ENCODE measurements around the gene COL21A1.

DNA sequence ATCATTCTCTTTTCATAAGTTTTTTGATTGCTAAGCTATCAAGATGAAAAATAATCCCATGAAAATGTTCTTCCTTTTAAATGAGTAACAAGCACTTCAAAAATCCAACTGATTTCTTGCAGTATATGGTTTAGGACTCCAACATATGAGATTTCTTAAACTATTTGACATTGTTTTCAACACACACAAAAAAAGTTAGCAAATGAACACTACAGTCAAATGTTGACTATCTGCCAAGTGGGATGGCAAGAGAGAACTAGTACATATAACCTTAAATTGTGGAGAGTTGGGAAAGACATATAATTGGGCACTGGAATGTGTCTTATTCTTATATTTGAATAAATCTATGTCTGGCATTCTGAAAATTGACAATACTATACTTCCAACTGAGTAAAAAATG lies 15.6 kb downstream of the COL21A1 start:
- TF ChIP-seq MYC (CRISPR knock-in tag; IDR thresholded peaks at IDR 0.05; ENCODE audit: borderline replicate concordance), result no peak
- TF ChIP-seq, protein P1, sequence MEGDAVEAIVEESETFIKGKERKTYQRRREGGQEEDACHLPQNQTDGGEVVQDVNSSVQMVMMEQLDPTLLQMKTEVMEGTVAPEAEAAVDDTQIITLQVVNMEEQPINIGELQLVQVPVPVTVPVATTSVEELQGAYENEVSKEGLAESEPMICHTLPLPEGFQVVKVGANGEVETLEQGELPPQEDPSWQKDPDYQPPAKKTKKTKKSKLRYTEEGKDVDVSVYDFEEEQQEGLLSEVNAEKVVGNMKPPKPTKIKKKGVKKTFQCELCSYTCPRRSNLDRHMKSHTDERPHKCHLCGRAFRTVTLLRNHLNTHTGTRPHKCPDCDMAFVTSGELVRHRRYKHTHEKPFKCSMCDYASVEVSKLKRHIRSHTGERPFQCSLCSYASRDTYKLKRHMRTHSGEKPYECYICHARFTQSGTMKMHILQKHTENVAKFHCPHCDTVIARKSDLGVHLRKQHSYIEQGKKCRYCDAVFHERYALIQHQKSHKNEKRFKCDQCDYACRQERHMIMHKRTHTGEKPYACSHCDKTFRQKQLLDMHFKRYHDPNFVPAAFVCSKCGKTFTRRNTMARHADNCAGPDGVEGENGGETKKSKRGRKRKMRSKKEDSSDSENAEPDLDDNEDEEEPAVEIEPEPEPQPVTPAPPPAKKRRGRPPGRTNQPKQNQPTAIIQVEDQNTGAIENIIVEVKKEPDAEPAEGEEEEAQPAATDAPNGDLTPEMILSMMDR (CRISPR knock-in tag; IDR thresholded peaks at IDR 0.05), result no peak
- no peak for TF ChIP-seq KMT2A (CRISPR knock-in tag; IDR thresholded peaks at IDR 0.05)
- no peak for TF ChIP-seq ZKSCAN5 (CRISPR knock-in tag; IDR thresholded peaks at IDR 0.05)
- TF ChIP-seq ZC3H13 (CRISPR knock-in tag; IDR thresholded peaks at IDR 0.05), result no peak
- no peak for TF ChIP-seq PHF8 (CRISPR knock-in tag; IDR thresholded peaks at IDR 0.05)
- no peak for TF ChIP-seq ETV6 (CRISPR knock-in tag; conservative IDR thresholded peaks at IDR 0.05)
- no peak for TF ChIP-seq POLR2A (IDR thresholded peaks at IDR 0.05; ENCODE audit: insufficient read depth in 1 of 2, low read depth in 2 of 2, low read length in 2 of 2)
- TF ChIP-seq ZNF44 (CRISPR knock-in tag; IDR thresholded peaks at IDR 0.05), result no peak
- no peak for TF ChIP-seq POLR2AphosphoS5 (IDR thresholded peaks at IDR 0.05; ENCODE audit: low read depth, low read length)
- no peak for TF ChIP-seq NFKBIZ (CRISPR knock-in tag; IDR thresholded peaks at IDR 0.05)
- TF ChIP-seq, protein P2, sequence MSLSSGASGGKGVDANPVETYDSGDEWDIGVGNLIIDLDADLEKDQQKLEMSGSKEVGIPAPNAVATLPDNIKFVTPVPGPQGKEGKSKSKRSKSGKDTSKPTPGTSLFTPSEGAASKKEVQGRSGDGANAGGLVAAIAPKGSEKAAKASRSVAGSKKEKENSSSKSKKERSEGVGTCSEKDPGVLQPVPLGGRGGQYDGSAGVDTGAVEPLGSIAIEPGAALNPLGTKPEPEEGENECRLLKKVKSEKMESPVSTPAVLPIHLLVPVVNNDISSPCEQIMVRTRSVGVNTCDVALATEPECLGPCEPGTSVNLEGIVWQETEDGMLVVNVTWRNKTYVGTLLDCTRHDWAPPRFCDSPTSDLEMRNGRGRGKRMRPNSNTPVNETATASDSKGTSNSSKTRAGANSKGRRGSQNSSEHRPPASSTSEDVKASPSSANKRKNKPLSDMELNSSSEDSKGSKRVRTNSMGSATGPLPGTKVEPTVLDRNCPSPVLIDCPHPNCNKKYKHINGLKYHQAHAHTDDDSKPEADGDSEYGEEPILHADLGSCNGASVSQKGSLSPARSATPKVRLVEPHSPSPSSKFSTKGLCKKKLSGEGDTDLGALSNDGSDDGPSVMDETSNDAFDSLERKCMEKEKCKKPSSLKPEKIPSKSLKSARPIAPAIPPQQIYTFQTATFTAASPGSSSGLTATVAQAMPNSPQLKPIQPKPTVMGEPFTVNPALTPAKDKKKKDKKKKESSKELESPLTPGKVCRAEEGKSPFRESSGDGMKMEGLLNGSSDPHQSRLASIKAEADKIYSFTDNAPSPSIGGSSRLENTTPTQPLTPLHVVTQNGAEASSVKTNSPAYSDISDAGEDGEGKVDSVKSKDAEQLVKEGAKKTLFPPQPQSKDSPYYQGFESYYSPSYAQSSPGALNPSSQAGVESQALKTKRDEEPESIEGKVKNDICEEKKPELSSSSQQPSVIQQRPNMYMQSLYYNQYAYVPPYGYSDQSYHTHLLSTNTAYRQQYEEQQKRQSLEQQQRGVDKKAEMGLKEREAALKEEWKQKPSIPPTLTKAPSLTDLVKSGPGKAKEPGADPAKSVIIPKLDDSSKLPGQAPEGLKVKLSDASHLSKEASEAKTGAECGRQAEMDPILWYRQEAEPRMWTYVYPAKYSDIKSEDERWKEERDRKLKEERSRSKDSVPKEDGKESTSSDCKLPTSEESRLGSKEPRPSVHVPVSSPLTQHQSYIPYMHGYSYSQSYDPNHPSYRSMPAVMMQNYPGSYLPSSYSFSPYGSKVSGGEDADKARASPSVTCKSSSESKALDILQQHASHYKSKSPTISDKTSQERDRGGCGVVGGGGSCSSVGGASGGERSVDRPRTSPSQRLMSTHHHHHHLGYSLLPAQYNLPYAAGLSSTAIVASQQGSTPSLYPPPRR (CRISPR knock-in tag; IDR thresholded peaks at IDR 0.05; ENCODE audit: borderline replicate concordance), result no peak

All from HepG2 (cell line).